HS-27A (cell line): ENCODE measurements around the gene DLG5.
"Not testable (repeated sequence)": the region's sequence is repeated elsewhere in the genome, so short reads cannot be mapped to it uniquely, and the experiment has no call there.

Experiments
- DNase-seq: peaks from one replicate; pipeline ENCODE4 v3.0.0-alpha.2; 2012; ENCODE audit warnings: low read depth, missing footprints

DLG5 gene

DNA sequence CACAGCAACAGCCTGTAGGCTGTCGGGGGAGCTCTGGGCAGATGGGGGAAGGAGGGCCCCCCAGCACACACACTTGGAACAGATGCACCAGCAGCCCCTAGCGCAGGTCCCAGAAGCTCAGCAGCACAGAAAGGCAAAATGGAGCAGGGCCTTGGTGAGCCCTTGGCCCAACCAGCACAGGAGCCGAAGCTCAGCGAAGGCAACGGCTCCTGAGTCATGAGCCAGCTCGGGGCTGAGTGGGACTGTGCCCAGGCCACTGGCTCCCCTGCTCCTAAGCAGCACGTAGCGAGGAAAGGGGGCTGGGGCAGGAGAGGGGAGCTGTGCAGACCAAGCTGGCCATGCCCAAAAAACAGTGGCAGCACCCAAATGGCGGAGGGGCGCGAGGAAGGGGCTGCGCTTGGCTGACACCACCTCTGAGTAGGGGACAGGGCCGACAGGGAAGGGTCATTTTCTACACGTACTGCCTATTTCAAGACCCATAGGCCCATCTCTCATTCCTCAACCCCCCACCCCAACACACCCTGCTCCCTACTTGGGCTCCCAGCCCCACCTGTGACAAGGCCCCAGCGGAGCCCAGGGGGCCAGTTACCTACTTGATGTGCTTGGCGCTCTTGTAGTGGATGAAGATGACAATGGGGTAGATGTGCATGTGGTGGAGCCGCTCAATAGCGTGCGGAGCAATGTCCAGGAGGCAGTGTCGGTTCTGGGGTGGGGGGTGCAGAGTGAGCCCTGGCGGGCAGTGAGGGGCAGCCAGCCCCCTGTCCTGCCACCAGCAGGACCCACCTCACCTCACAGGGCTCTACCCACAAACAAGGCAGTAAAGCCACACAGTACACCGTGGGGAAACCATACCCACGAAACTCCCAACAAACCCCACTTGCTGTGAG is 132.1 kb downstream of the DLG5 start:
- no peak for DNase-seq

DNA sequence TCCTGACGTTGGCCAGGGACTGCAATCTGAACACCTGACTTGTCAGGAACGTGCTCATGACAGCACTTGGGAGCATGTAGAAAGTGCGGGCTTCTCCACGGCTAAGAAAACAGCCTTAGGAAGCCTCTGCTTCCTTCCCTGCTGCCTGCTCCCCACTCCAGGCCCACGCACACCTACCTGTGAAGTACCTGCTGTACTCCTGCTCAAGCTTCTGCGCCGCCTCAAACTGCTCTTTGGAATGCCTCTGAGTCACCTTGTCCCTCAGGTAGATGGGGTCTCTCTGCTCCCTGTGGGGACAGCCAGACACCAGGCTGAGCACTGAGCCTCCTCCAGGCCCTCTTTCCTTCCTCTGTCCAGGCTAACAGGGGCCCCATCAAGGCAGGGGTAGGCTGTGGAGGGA is 132.7 kb downstream of the DLG5 start:
- DNase-seq: no peak

DNA sequence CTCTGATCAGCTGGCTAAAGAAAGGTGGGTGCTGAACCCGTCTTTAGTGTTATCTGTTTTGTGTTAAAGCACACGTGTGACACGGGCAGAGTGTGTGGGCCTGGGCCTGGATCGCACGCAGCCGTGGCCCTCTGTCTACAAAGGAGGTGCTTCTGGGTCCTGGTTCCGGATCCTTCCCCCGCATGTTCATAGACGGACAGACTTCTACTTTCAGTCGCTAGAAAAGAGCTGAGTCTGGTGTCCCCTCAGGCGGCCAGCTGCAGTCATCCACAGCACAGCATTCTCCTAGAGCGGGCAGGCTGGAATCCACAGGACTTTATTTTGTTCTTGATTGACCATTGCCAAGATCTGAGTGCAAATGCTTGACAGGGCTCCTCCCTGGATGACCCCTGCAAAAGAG is 134.4 kb downstream of the DLG5 start:
- no peak for DNase-seq

DNA sequence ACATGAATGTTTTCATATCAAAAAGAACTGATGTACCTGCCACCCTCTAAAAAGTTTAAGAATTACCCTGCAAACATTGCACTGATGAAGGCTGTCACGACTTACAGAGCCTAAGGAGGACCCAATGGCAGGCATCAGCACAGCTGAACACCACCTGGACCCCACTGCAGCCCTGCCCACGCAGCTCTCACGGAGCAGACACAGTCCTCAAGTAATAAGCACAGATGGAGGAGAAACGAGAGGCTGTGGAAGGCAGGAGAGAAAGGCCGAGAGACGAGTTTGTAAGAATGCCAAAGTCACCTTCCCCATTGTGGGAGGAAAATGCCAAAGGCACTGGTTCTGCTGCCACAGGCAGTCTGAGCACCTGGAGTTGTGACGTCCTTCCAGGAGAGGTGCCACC is 135.0 kb downstream of the DLG5 start:
- no peak for DNase-seq

DNA sequence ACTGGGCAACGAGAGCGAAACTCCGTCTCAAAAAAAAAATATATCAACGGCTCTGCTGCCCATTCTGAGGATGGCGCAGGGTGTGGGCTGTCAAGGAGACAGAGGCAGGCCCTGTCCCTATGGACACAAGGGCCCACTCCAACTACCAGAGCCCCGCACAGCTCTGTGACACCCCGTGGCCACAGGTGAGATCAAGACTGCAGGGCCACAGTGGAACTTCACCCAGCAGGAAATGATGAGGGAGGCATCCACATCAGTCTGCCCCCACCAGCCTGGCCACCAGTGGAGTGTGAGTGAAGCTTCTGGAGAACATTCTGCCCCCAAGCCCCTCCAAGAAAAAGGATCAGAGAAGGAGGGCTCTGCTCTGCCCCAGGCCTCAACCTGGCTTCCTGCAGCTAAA is 136.7 kb downstream of the DLG5 start:
- DNase-seq: no peak

DNA sequence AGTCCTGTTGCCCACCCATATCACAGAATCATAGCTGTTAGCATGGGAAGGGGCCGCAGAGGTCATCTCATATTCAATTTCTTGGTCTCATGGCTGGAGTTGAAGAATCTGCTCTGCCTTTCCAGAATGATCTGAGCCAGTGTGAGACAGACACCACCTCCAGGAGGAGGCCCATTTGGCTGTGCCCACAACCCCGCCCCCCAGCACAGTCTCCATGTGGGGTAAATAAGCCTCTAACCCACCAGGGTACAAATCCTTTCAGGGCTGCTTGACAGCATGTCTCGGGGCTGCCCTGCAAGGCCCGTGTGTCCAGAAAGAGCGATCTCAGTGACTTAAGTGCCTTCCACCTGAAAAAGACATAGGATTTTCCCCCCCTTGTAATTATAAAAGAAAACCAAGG is 137.5 kb downstream of the DLG5 start:
- no peak for DNase-seq

DNA sequence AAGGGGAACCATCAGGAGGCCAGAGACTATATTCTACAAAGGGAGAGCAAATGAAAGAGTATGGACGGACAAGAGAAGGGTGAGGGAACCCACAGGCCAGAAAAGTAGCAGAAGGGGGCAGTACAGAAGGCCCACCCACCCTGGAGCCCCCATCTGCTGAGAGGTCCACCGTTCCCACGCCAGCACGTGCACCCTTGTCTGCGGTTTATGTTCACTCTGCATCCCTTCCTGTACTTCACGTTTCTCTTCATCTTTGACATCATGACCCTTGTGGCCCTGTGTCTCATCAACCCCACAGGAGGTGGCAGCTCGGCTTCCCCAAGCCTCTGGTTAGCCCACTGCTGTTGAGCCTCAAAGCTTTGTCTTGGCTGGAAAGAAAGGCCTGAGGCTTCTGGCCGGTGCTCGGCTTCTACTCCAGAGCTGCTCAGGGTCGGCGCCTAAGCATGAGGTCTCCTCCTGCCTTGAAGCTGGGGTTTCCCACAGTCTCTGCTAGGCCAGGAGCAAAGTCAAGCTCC is 138.0 kb downstream of the DLG5 start:
- DNase-seq: no peak

DNA sequence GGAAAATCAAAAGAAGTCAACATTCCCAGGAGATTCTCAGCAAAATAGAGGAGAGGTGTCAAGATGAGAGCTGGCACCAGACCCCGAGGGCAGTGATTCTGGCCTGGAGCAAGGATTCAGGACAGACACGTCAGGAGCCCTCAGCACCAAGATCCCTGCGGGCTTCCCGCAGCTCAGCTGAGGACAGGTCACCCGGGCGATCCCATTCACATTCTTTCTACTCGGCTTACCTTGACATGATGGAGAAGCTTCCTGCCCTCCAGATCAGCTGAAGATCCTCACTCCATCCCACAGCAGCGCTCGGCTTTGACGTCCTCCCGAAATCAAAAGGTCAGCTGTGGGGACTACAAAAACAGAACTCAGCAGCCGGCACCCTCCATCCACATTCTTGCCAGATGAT is 139.1 kb downstream of the DLG5 start:
- no peak for DNase-seq

DNA sequence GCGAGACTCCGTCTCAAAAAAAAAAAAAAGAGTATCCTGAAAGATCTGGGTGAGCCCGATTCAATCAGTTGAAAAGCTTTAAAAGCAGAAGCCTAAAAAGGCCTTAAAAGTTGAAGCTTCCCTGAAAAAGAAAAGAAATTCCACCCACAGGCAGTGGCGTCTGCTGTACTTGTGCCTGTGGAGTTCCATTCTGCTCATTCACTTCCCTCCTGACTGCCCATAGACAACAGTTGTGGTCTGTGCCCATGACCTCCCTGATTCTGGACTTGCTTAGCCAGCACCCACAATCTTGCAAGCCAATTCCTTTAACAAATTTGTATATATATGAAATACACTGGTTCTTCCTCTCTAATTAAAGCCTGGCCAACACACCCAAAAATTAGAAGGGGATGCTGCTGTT is 141.7 kb downstream of the DLG5 start:
- DNase-seq: peak; percentile 38

DNA sequence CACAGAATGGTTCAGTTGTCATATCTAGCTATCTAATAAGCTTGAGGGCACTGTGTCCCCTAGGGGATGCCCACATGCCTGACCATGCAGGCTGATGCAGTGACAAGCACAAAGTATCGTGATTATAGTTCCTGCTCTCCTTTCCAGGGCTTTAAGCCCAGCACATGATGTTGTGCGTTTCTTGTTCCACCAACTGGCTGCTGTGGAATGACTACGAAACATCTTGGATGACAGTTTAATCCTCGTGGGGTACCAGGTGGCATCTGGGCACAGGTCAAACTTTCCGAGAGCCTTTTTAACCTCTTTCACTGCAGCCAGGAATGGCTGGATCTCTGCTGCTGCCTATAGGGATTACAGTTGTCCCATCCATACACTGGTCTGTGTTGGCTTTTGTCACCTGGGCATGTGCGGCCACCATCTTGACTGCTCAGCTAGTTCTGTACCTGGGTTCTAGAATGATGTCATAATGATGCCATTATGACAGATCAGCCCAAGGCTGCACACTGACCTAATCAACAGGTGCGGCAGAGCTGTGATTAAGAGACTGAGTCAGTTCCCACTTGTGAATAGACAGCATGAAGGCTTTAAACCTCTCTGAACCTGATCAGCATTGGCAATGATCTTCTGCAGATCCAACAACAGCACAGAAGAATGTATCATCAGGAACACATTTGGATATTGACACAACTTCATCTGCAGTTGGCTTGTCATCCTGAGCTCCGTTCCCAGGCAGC is 144.1 kb downstream of the DLG5 start:
- no peak for DNase-seq

DNA sequence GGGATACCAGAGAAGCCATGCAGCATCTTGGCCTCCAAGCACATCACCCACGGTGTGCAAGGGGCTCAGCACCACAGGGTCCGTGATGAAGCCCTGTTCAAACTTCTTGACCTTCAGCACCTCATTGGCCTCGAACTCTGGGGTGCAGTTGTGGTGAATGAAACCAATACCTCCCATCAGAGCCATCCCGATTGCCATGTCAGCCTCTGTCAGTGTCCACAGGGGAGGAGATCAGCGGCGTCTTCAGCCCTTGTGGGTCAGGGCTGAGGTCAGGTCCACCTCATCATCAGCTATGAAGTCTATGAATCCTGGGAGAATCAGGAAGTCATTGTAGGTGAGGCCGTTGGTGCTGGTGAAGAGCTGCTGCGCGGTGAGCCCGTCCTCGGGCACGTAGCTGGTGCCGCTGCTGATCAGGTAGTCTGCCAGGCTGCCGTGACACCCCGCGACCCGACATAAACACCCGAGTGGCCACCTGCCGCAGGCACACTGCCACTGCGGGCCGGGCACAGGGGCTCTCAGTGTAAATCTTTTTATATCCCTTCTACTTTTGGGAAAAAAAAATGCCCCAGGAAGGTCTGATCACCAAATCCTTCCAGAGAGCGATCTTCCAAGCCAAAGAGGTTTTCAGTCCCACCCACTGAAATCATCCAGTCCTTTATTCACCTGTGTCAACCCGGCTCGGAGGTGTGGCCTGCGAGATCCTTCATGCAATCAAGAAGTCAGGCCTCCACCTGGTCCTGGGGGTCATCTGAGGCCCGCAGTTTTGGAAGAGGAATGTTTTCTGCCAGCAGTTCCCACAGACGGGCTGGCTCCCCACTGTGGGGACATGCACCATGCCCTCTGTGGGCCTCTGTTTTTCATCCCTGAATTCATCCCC is 144.9 kb downstream of the DLG5 start:
- DNase-seq: no peak

DNA sequence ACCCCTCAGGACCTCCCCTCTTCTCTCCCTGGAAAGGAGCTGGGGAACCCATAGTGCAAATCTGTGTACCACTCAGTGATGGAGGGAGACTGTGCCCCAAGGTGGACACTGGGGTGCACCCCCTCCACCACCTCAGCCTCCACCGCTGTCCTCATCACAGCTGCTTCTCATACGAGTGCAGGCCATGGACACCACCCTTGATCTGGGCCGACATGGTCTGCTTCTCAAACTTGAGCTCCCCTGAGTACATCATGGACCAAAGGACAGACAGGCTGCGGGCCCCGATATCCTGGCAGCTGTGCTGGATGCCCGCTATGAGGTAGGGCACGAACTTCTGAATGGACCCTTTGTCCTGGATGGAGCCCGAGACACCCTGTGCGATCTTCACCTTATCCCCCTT is 146.4 kb downstream of the DLG5 start:
- DNase-seq: no peak

DNA sequence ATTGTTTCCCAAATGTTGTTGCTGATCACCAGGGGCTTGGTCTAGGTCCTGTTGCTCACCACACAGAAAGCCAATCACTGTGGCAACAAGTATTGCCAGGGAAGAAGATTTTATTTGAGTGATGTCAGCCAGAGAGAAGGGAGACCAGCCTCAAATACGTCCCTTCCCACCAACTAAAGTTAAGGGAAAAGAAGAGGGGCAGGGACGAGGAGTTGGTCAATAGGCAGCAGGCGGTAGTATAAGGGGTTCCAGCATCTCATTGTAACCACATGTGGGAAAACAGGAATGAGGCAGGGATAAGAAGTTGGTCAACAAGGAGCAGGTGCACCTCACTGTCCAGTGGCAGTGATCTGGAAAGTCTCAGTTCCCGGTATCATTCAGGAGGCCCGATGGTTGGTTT is 150.1 kb downstream of the DLG5 start:
- DNase-seq: no peak

DNA sequence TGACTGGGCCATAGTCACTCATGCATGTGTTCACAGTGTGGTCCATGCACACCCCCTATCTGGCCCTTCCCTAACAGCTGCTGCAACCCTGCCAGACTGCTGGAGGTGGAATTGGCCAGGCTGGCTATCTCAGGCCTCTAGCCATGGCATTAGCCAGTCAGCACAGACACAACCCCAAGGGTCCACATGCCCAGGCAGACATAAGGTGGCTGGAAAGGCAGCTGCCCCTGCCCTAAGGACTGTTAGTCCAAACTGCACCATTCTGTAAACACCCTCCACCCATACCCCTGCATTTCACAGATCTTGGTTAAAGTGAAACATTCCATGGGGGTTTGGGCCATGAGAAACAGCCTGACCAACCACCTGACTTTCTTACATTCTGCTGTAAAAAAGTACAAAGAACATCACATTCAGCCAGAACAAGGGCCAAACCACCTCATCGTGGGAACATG is 151.6 kb downstream of the DLG5 start:
- no peak for DNase-seq

DNA sequence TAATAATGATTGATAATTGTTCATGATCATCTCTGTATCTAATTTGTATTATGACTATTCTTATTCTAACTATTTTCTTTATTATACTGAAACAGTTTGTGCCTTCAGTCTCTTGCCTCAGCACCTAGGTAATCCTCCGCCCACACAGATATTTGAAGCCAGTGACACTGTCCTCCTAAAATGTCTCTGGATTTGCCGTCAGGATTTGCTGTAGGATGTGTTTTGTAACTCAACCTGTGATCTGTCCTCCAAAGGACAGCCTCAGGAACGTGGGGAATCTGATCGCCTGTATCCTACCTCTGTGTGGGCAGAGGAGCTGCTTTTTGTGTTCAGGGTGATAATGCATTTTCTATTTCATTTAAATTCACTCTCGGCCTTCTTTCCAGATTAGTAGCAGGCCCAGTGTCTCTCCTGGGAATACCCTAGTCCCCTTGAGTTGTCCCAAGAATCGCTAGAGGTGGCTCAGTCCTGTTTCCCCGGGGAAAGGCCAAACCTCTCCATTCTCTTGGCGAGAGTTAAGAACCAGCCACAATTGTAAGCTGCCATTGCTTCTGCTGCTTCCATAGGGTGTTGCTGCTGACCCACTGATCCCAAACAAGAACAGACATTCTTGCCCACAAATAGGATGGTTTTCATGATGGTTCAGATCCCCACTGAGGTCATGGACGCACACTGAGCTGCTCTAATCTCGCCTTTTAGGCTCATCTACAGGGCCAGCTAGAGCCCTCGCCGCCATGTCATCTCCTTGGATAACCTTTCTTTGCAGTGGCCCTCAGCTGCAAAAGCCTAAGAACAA is 152.7 kb downstream of the DLG5 start:
- no peak for DNase-seq

DNA sequence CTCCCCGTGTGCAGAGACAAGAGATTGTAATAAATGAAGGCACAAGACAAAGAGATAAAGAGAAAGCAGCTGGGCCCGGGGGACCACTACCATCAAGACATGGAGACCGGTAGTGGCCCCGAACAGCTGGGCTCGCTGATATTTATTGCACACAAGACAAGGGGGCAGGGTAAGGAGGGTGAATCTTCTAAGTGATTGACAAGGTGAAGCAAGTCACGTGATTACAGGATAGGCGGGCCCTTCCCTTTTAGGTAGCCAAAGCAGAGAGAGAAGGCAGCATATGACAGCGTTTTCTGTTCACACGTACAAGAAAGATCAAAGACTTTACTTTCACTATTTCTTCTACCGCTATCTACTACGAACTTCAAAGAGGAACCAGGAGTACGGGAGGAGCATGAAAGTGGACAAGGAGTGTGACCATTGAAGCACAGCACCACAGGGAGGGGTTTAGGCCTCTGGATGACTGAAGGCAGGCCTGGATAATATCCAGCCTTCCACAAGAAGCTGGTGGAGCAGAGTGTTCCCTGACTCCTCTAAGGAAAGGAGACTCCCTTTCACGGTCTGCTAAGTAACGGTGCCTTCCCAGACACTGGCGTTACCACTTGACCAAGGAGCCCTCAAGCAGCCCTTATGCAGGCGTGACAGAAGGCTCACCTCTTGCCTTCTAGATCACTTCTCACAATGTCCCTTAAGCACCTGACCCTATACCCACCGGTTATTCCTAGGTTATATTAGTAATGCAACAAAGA is 153.5 kb downstream of the DLG5 start:
- not testable (repeated sequence) for DNase-seq

DNA sequence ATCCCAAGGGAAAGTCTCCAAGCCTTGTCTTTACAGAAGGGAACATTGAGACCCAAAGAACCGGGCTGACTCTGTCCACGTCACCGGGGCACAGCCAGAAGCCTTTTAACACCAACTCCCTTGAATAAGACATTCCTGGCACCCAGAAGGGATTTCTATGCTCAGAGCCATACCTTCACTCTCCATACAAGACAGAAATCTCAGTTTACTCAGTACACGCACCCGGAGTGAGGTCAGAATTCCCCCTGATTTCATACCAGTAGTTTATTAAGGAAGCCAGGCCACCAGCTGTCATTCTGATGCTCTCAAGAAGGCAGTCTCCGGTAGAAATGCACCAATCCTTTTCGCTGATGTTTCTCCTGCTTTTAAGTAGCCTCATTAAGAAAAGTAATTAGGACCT is 154.7 kb downstream of the DLG5 start:
- DNase-seq: no peak

DNA sequence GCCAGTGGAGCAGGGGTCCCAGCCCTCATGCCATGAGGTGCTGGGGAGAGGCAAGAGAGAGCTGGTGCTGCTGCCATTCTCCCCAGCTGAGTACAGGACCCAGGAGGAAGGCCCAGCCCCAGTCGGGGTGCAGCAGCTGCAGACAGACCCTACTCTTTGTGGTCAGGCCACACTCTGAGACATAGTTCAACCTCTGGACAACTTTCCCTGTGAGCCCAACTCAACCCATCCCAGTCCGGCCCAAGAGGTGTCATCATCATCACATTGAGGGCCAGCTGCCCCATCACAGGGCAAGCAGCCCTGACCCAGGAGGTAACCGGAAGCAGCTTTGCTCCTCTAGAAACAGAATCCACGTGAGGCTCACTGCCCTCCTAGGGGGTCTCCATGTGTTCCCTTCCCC is 155.1 kb downstream of the DLG5 start:
- DNase-seq: no peak

DNA sequence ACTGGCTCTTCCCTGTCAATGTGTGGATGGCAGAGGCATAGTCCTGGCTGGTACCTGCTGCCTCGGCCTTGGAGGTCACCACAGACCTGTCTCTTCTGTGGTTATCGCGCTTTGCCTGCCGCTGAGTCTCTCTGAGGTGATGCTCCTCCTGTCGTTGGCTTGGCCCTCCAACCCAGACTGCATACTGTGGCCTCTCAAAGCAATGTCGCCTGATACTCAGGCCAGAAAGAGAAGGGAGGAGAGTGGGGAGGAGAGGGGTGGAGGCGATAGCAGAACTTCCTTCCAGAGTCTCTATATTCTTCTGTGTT is 155.7 kb downstream of the DLG5 start:
- no peak for DNase-seq

DNA sequence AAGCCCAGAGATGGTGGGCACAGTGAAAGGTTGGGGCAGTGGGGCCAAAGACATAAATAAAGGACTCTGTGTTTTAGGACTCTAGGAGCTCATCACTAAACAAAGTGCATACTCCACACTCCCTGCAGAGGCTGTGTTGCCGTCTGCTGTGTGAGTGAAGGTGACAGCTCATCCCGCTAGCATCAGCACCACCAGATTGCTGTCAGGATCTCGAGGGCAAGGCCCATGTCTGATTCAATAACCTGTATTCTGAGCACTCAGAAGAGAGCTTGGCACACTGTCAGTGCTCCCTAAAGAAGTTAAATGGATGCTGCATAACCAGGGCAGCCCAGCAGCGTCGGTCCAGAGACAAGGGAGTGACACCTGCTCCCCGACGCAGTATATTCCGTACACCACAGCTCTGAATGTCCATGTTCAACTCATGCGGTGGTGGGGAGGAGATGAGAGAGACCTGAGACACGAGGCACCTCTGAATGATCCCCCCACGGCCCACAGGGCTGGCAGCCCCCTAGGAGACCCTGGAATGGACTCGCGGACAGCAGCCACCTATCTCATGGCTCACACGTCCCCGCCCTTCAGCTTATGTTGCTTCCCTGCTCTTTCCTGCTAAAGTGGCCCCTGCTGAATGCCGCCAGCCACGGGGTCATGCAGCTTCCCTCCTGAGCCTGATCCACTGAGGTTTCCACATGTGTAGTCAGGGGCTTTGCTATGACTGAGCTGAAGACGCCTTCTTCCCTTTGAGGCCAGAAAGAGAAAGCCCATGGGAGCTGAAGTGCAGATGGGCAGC is 156.3 kb downstream of the DLG5 start:
- DNase-seq: no peak
